H1 (cell line): ENCODE data around the gene TLCD5. TPM values are rescaled to one million over a fixed set of nuclear protein-coding genes. Genes with fewer than 3 reads are reported as not detected.

Source experiments
- BRCA1 ChIP-seq: IDR thresholded peaks from 2 replicates; pipeline ENCODE4 v1.6.1; 2012; ENCODE audit warnings: low read depth, low read length, improper control_type of control experiment
- CHD7 ChIP-seq: fragments of 300-600 bp; sonication (generic); IDR thresholded peaks from 2 replicates; pipeline ENCODE4 v1.7.1; 2012; ENCODE audit warnings: low read length, moderate library complexity, mild to moderate bottlenecking, inconsistent platforms; ENCODE audit not compliant: insufficient replicate concordance
- CREB1 ChIP-seq: IDR thresholded peaks from 2 replicates; pipeline ENCODE4 v1.6.1; 2012; ENCODE audit warnings: inconsistent platforms
- CTBP2 ChIP-seq: IDR thresholded peaks from 2 replicates; pipeline ENCODE4 v1.7.0; 2011; ENCODE audit warnings: borderline replicate concordance, mild to moderate bottlenecking, moderate library complexity, mixed read lengths, low read length; ENCODE audit not compliant: insufficient read depth, insufficient read length
- EZH2 ChIP-seq: fragments of 200-600 bp; sonication (generic); IDR thresholded peaks from 2 replicates; pipeline ENCODE4 v1.7.1; 2012; ENCODE audit warnings: low read depth, mild to moderate bottlenecking, moderate library complexity, low read length, inconsistent platforms; ENCODE audit not compliant: severe bottlenecking
- HDAC2 ChIP-seq, 2 experiments: fragments of 300-600 bp in 1 of 2; sonication (generic) in 1 of 2; IDR thresholded peaks; 2 replicates each; pipeline ENCODE4 v1.6.1; 2011 to 2012; ENCODE audit warnings: low read depth in 2 of 2, low read length in 2 of 2, mild to moderate bottlenecking in 2 of 2, moderate library complexity in 2 of 2, borderline replicate concordance in 1 of 2, inconsistent platforms in 1 of 2
- JUND ChIP-seq: IDR thresholded peaks from 2 replicates; pipeline ENCODE4 v1.6.1; 2011; ENCODE audit warnings: mild to moderate bottlenecking, improper control_type of control experiment, low read length
- NRF1 ChIP-seq: IDR thresholded peaks from 2 replicates; pipeline ENCODE4 v1.6.1; 2011; ENCODE audit warnings: mild to moderate bottlenecking, low read depth, low read length, improper control_type of control experiment
- SP4 ChIP-seq: IDR thresholded peaks from 2 replicates; pipeline ENCODE4 v1.6.1; 2012; ENCODE audit warnings: low read length, inconsistent platforms
- polyA plus RNA-seq, 7 experiments: library from polyadenylated mRNA; depleted of rRNA in 3 of 7; stranded (reverse) in 5 of 7; unstranded in 2 of 7; fragments of >200 nt in 5 of 7; fragments of 200-250 nt in 2 of 7; gene quantifications; 1 replicate in 5 of 7; 2 replicates in 1 of 7; 4 replicates in 1 of 7; pipeline versions ENCODE4 v1.2.1 to v1.2.3, GENCODE V29; 2011 to 2013; ENCODE audit warnings: missing spikeins in 2 of 7, mixed read lengths in 2 of 7
- total RNA-seq: library from RNA; stranded (reverse); fragmentation: NEBNext Ultra II Directional; extraction: Animal tissue kit (Norgen Biotek cat#: 25700); gene quantifications from 2 replicates; pipeline ENCODE4 v1.2.1, GENCODE V29; 2021

The TLCD5 gene
- total and polyA plus RNA-seq, 2 of the 8 experiments (the other 6 are each of a cell fraction or from before 2014, with no cell fraction given), result 9.5 to 10.1 TPM

DNA sequence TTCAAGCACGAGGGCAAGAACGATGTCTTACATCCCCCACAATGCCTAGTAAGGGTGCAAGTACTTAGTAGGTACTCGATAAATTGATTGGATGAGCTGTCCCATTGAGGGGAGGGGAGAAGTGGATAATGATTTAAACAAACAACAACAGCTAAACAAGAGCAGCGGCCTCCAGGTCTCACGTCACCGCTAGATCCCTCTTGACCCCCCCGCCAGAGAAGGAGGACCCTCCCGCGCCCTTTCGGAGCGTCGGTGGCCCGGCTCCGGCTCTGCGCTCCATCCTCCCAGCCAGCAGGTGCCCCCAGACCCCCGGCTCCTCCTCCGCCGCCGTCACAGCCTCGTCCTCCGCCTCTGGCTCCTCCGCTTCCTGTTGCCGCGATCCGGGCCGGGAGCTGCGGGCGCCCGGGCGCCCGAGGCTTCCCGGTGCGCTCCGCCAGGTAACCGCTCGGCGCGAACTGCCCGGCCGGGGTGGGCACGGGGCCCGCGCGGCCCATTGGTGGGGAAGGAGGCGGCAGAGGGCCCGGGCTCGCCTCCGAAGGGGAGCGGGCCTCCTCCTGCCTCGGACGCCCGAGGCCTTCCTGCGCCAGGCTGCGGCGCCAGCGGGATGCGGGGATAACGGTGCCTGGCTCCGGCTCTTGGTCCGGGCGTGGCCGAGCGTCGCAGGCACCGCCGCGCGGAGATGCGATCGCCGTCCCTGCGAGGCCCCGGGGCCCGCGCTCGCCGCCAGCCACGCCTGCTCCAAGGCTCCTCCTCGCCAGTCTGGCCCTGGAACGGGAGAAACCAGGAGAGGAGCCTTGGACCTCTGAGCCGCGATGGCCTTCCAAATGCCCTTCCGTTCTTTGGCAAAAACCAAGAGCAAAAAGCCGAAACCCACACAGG lies at the start of gene TLCD5 (continued):
- TF ChIP-seq CREB1, result peak; percentile 78
- peak; percentile 7; the same call in 1 of the 2 replicates for TF ChIP-seq JUND
- no peak for TF ChIP-seq BRCA1
- TF ChIP-seq NRF1, result no peak
- no peak for TF ChIP-seq EZH2
- no peak for TF ChIP-seq CHD7
- TF ChIP-seq SP4, result no peak; the same call in 1 of the 2 replicates
- TF ChIP-seq HDAC2 (IDR thresholded peaks at IDR 0.05; ENCODE audit: borderline replicate concordance in 1 of 2, low read depth in 2 of 2, low read length in 2 of 2), result peak in 1 of 2 experiments; percentile 76; a peak in 3 of 4 replicates
- TF ChIP-seq CTBP2, result no peak
